ENCODE measurements around the gene NUP160. TPM values are rescaled to one million over a fixed set of nuclear protein-coding genes. Genes with fewer than 3 reads are reported as not detected.
"Not testable (repeated sequence)": the region's sequence is repeated elsewhere in the genome, so short reads cannot be mapped to it uniquely, and the experiment has no call there.

Gene NUP160
- polyA plus RNA-seq, 2 of the 4 experiments (the other 2 are of a cell fraction) = 34.9 to 70.4 TPM

- DNase-seq (ENCODE audit: low read depth in 1 of 2, low spot score in 1 of 2) (no peak), ATAC-seq (0 out of 6 replicates have a peak, but pooled peaks of 1 of the 2 experiments have one; percentile 40), FAIRE-seq (no peak)
- H3K27ac ChIP-seq = no peak overlapping the region
- no peak overlapping the region for H3K4me3 ChIP-seq
- POLR2A ChIA-PET = no interaction called here
- CTCF ChIA-PET = no interaction called here
- no peak overlapping the region for H3K4me2 ChIP-seq
- WGBS (ENCODE audit: missing lambda C conversion rate) = 91% methylated on average over 8 of the region's 8 CpGs
- no peaks in the 10 kb centered on the region for H3K9me3 ChIP-seq
- no peaks in the 10 kb centered on the region for H3K4me1 ChIP-seq
- no peak for TF ChIP-seq CTCF (IDR thresholded peaks at IDR 0.05)
- TF ChIP-seq MAFK (IDR thresholded peaks at IDR 0.05; ENCODE audit: partially characterized antibody) = no peak
- TF ChIP-seq HOXB5 (CRISPR knock-in tag; IDR thresholded peaks at IDR 0.05) = no peak
- no peak for TF ChIP-seq SMC3 (IDR thresholded peaks at IDR 0.05)
- TF ChIP-seq CHD4 (IDR thresholded peaks at IDR 0.05; ENCODE audit: borderline replicate concordance) = no peak
- no peak for TF ChIP-seq MAX (IDR thresholded peaks at IDR 0.05)
- no peak for TF ChIP-seq BHLHE40 (IDR thresholded peaks at IDR 0.05; ENCODE audit: low read depth, low read length)
Measured at GRCh38 chr11:47775240-47775869, 72.8 kb downstream of the NUP160 start.

GRCh38 chr11:47773882-47774281 is 74.3 kb downstream of the NUP160 start:
- no peak for FAIRE-seq
- H3K9me3 ChIP-seq = no peaks in the 10 kb centered on the region
- no peak for DNase-seq (ENCODE audit: low read depth in 1 of 2, low spot score in 1 of 2)
- peaks cover under 1% of the 10 kb centered on the region; the same call in 2 of the 3 replicates for H3K4me1 ChIP-seq
- ChIA-PET POLR2A (no interaction called here), CTCF (no interaction called here)
- TF ChIP-seq JUNB (IDR thresholded peaks at IDR 0.05) (no peak), NPAS2 (CRISPR knock-in tag; IDR thresholded peaks at IDR 0.05; ENCODE audit: borderline replicate concordance) (no peak), CHD4 (IDR thresholded peaks at IDR 0.05; ENCODE audit: borderline replicate concordance) (no peak), USF2 (IDR thresholded peaks at IDR 0.05) (no peak), HOXA7 (CRISPR knock-in tag; IDR thresholded peaks at IDR 0.05) (no peak), TP53 (CRISPR knock-in tag; IDR thresholded peaks at IDR 0.05) (no peak), MAZ (IDR thresholded peaks at IDR 0.05; ENCODE audit: borderline replicate concordance, low read depth, low read length) (no peak), HOXB13 (CRISPR knock-in tag; IDR thresholded peaks at IDR 0.05; ENCODE audit: low read depth) (no peak), ZC3H11A (IDR thresholded peaks at IDR 0.05) (no peak)
- no peak for ATAC-seq
- no peak overlapping the region for H3K4me2 ChIP-seq
- WGBS (ENCODE audit: missing lambda C conversion rate) = 93% methylated on average over 3 of the region's 3 CpGs
- H3K4me3 ChIP-seq = no peak overlapping the region
- H3K27ac ChIP-seq = no peak overlapping the region

GRCh38 chr11:47769556-47769955 is 78.6 kb downstream of the NUP160 start:
- CTCF ChIA-PET = interaction anchor here (1.5 kb wide), 1 partner anchor 14 kb away, joined by 3 read pairs; no protein-coding TSS in a partner anchor
- H3K4me3 ChIP-seq; DNase-seq (ENCODE audit: low read depth in 1 of 2, low spot score in 1 of 2); H3K4me2 ChIP-seq; POLR2A ChIA-PET; FAIRE-seq; ATAC-seq; H3K9me3 ChIP-seq; H3K27ac ChIP-seq: not testable (repeated sequence)
- peaks cover 14% of the 10 kb centered on the region for H3K4me1 ChIP-seq
- 87% methylated on average over 14 of the region's 14 CpGs for WGBS (ENCODE audit: missing lambda C conversion rate)

- H3K27ac ChIP-seq = peak overlapping the region; percentile 91 to 92
- CTCF ChIA-PET = interaction anchor here (1.5 kb wide), 2 partner anchors 16 to 17 kb away, joined by 3 read pairs; no protein-coding TSS in a partner anchor
- no peak; the same call in 1 of the 2 replicates for TF ChIP-seq HEYL (CRISPR knock-in tag; IDR thresholded peaks at IDR 0.05)
- TF ChIP-seq MAX (IDR thresholded peaks at IDR 0.05) = no peak
- no peak for TF ChIP-seq FOXS1 (CRISPR knock-in tag; IDR thresholded peaks at IDR 0.05)
- TF ChIP-seq MAZ (IDR thresholded peaks at IDR 0.05; ENCODE audit: borderline replicate concordance, low read depth, low read length) = no peak
- TF ChIP-seq EP300 (IDR thresholded peaks at IDR 0.05) = no peak
- no peak for TF ChIP-seq CHD4 (IDR thresholded peaks at IDR 0.05; ENCODE audit: borderline replicate concordance)
- TF ChIP-seq RFX5 (IDR thresholded peaks at IDR 0.05) = no peak
- TF ChIP-seq BHLHE40 (IDR thresholded peaks at IDR 0.05; ENCODE audit: low read depth, low read length) = peak; percentile 40; the same call in 1 of the 2 replicates
- no peak for TF ChIP-seq ATOH8 (CRISPR knock-in tag; IDR thresholded peaks at IDR 0.05; ENCODE audit: low read depth)
- TF ChIP-seq NFE2L2 (conservative IDR thresholded peaks at IDR 0.05; ENCODE audit: low read length) = no peak
- TF ChIP-seq EHMT2 (IDR thresholded peaks at IDR 0.05; ENCODE audit: low read depth) = no peak
- no peak for TF ChIP-seq HMGXB4 (CRISPR knock-in tag; IDR thresholded peaks at IDR 0.05; ENCODE audit: borderline replicate concordance)
- TF ChIP-seq CBX8 (IDR thresholded peaks at IDR 0.05) = no peak
Measured at GRCh38 chr11:47768101-47768612, 80.0 kb downstream of the NUP160 start.

More at GRCh38 chr11:47768101-47768612, 80.0 kb downstream of the NUP160 start:
- ATAC-seq (peak; percentile 37 to 51), DNase-seq (ENCODE audit: low read depth in 1 of 2, low spot score in 1 of 2) (peak; percentile 66 to 82), FAIRE-seq (no peak)
- Histone ChIP-seq H3K4me3 (peak overlapping the region; percentile 60), H3K9me3 (no peaks in the 10 kb centered on the region), H3K4me1 (peaks cover 16% of the 10 kb centered on the region), H3K4me2 (peak overlapping the region; percentile 96)
- 4% methylated on average over 12 of the region's 12 CpGs for WGBS (ENCODE audit: missing lambda C conversion rate)
- POLR2A ChIA-PET = interaction anchor here (1.5 kb wide), 2 partner anchors 73 to 93 kb away, joined by 3 read pairs; no protein-coding TSS in a partner anchor

Measured in A549 (cell line).